ENCODE results near the gene PER3. TPM values are rescaled to one million over a fixed set of nuclear protein-coding genes. Genes with fewer than 3 reads are reported as not detected.
A peak's percentile ranks its signal among the peaks of the same experiment; 100 is the strongest.

PER3 gene
- total and polyA plus RNA-seq, 9 of the 15 experiments (the other 6 are each of a cell fraction or from before 2014, with no cell fraction given), result 11.9 to 22.5 (median 14.6) TPM

GRCh38 chr1:7826363-7826762 lies 42.3 kb downstream of the PER3 start:
- whole genome bisulfite sequencing (ENCODE audit: insufficient coverage, low coverage, missing lambda C conversion rate), result 20% methylated on average over 7 of the region's 7 CpGs
- peak overlapping the region; percentile 94 for H2AFZ ChIP-seq (ENCODE audit: low read depth, low read length)
- TF ChIP-seq RBM25 (IDR thresholded peaks at IDR 0.05; ENCODE audit: low read depth, low read length, severe bottlenecking) (no peak), FOXA1 (IDR thresholded peaks at IDR 0.05; ENCODE audit: borderline replicate concordance) (no peak), ZNF12 (CRISPR knock-in tag; IDR thresholded peaks at IDR 0.05) (no peak), MNT (conservative IDR thresholded peaks at IDR 0.05) (peak; percentile 57 to 66), ZNF830 (CRISPR knock-in tag; IDR thresholded peaks at IDR 0.05) (no peak), MTF1 (CRISPR knock-in tag; IDR thresholded peaks at IDR 0.05; ENCODE audit: borderline replicate concordance) (no peak), NR2C1 (IDR thresholded peaks at IDR 0.05) (peak; percentile 93), NR2C1 (tag; IDR thresholded peaks at IDR 0.05) (peak; percentile 93), PRDM10 (IDR thresholded peaks at IDR 0.05; ENCODE audit: partially characterized antibody) (no peak), CREBBP (IDR thresholded peaks at IDR 0.05; ENCODE audit: low read depth, low read length) (no peak), HDAC3 (IDR thresholded peaks at IDR 0.05; ENCODE audit: borderline replicate concordance, partially characterized antibody) (peak; percentile 35), HDAC1 (IDR thresholded peaks at IDR 0.05) (peak in 1 of 2 experiments; percentile 32; a peak in 1 of 4 replicates), ZNF592 (IDR thresholded peaks at IDR 0.05) (peak; percentile 56), PHF8 (IDR thresholded peaks at IDR 0.05; ENCODE audit: borderline replicate concordance, low read length) (no peak)

More at GRCh38 chr1:7826363-7826762, 42.3 kb downstream of the PER3 start:
- ChIA-PET CTCF (ENCODE audit: low intra/inter-chr PET ratio) (no interaction called here), POLR2A (no interaction called here)
- Histone ChIP-seq H3K4me2 (ENCODE audit: insufficient read depth, low read length) (peak overlapping the region; percentile 90), H3K4me1 (replicated peaks in 1 of 2; ENCODE audit: control insufficient read depth in 2 of 2, insufficient read depth in 2 of 2, low read length in 2 of 2) (peaks cover 0 to 4% of the 10 kb centered on the region in 2 experiments; a peak in 2 of 5 replicates), H3K9me3 (replicated peaks; ENCODE audit: control insufficient read depth, insufficient read depth, low read depth, low read length) (no peaks in the 10 kb centered on the region), H3K9ac (ENCODE audit: insufficient read depth in 1 of 2, low read depth in 2 of 2, low read length in 2 of 2) (peak overlapping the region in 1 of 2 experiments; percentile 65; a peak in 3 of 4 replicates), H3K4me3 (peak overlapping the region; percentile 52), H3K27me3 (ENCODE audit: control insufficient read depth in 2 of 2, insufficient read depth in 2 of 2, low read length in 2 of 2) (no peaks in the 10 kb centered on the region), H3K36me3 (ENCODE audit: control insufficient read depth, insufficient read depth, low read length) (peaks cover 30% of the 10 kb centered on the region), H3K79me2 (ENCODE audit: control insufficient read depth, insufficient read depth, low read length) (peaks cover 49% of the 10 kb centered on the region), H3K9me1 (ENCODE audit: control insufficient read depth, insufficient read depth, low read length) (no peaks in the 10 kb centered on the region), H3K27ac (ENCODE audit: extremely low read depth, low read depth, low read length) (no peak overlapping the region; the same call in 2 of the 3 replicates), H4K20me1 (replicated peaks; ENCODE audit: control insufficient read depth, insufficient read depth, low read length) (no peaks in the 10 kb centered on the region)
- peak; percentile 41; the same call in 2 of the 3 replicates for ATAC-seq
- DNase-seq (ENCODE audit: extremely low read depth in 1 of 4, low spot score in 3 of 4), result peak in 2 of 4 experiments; percentile 28 to 55
- no TSS peak for BruUV-seq (replicated peaks)
- in situ Hi-C loops (cut with MboI), result no loop called here
- FAIRE-seq, result no peak
- intact Hi-C loops (cut with micrococcal nuclease), result no loop called here

Data from K562 (cell line).